ENCODE data around the gene TANK. TPM values are rescaled to one million over a fixed set of nuclear protein-coding genes. Genes with fewer than 3 reads are reported as not detected.

Gene TANK
- total and polyA plus RNA-seq, 2 of the 8 experiments (the other 6 are each of a cell fraction or from before 2014, with no cell fraction given): 7.0 to 26.1 TPM

DNA sequence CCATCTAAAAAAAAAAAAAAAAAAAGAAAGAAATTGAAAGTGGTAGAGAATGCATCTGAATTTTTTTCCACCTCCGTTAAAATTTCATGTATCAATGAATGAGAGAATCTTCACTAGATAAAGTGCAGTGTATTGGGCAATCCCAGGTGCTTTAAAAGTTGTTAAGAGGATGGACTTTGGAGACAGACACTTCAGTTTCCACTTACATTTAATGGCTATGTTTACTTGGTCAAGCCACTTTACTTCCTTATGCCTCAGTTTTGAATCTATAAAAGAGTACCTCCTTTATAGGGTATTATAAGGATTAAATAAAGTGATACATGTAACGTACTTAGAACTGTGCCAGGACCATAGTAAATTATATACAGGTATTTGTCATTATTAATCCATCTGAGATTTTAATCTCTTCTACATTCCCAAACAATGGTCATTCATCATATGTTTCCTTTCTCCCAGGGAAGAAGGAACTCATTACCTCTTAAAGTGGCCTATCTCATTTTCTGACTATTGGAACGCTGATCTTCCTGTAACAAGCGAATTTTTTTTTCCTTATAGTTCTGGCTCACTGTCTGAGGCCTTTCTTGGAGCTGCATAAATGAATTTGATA, 29.1 kb upstream of the TANK start:
- no peak overlapping the region for H3K18ac ChIP-seq (ENCODE audit: extremely low read depth, low read length)
- H3K4me1 ChIP-seq (replicated peaks in 1 of 4; ENCODE audit: control insufficient read depth in 3 of 4, insufficient read depth in 4 of 4, low read length in 3 of 4): peaks cover 0 to 7% (median 4%) of the 10 kb centered on the region in 4 experiments; a peak in 4 of 7 replicates
- ChIA-PET POLR2A (ENCODE audit: partially characterized antibody) (no interaction called here), CTCF (ENCODE audit: partially characterized antibody) (no interaction called here)
- H4K8ac ChIP-seq (ENCODE audit: extremely low read depth, insufficient read depth, low read length): no peak overlapping the region
- no peak overlapping the region for H3K23ac ChIP-seq (ENCODE audit: insufficient read length)
- no peak overlapping the region for H3K14ac ChIP-seq (ENCODE audit: insufficient read length)
- H3K56ac ChIP-seq (replicated peaks; ENCODE audit: insufficient read length, low read depth, low read length): no peak overlapping the region
- no peaks in the 10 kb centered on the region for H3K27me3 ChIP-seq (replicated peaks in 1 of 4; ENCODE audit: control insufficient read depth in 3 of 4, extremely low read depth in 1 of 4, insufficient read depth in 3 of 4, low read length in 3 of 4)
- no peak overlapping the region for H4K91ac ChIP-seq (replicated peaks; ENCODE audit: insufficient read length, low read length)
- H3K9me3 ChIP-seq (ENCODE audit: insufficient read depth in 2 of 2, low read depth in 1 of 2, low read length in 1 of 2): no peaks in the 10 kb centered on the region
- no peak overlapping the region for H2AFZ ChIP-seq (ENCODE audit: low read length)
- H4K20me1 ChIP-seq (replicated peaks in 1 of 2; ENCODE audit: control insufficient read depth in 1 of 2, insufficient read depth in 2 of 2, low read length in 2 of 2): no peaks in the 10 kb centered on the region
- H2BK12ac ChIP-seq (ENCODE audit: low read depth, low read length): no peak overlapping the region
- H2BK15ac ChIP-seq (ENCODE audit: low read length): no peak overlapping the region
- no peak overlapping the region for H2BK120ac ChIP-seq (replicated peaks; ENCODE audit: low read depth, low read length)
- no peaks in the 10 kb centered on the region for H3K36me3 ChIP-seq (ENCODE audit: control insufficient read depth in 2 of 4, insufficient read depth in 4 of 4, low read length in 3 of 4)
- no peaks in the 10 kb centered on the region for H3K23me2 ChIP-seq (ENCODE audit: low read depth, low read length)
- no peaks in the 10 kb centered on the region for H3K79me1 ChIP-seq (ENCODE audit: low read depth, low read length)
- 90% methylated on average over 4 of the region's 4 CpGs; no CpG with 5 or more reads in 1 of the 2 experiments for WGBS, 2 experiments (ENCODE audit: extremely low coverage in 1 of 2, insufficient coverage in 1 of 2, insufficient read length in 1 of 2, insufficient replicate concordance in 2 of 2, low coverage in 1 of 2, low lambda C conversion rate in 2 of 2, missing lambda C conversion rate in 1 of 2)
- no peak overlapping the region for H2BK20ac ChIP-seq (ENCODE audit: low read length)
- H3K4me2 ChIP-seq (ENCODE audit: insufficient read depth in 1 of 2, low read depth in 2 of 2, low read length in 2 of 2): no peak overlapping the region
- H3K79me2 ChIP-seq (ENCODE audit: control insufficient read depth in 1 of 2, insufficient read depth in 2 of 2, low read length in 2 of 2): no peaks in the 10 kb centered on the region
- H4K5ac ChIP-seq (ENCODE audit: insufficient read length, low read depth, low read length): no peak overlapping the region
- no peak overlapping the region for H3K9ac ChIP-seq (replicated peaks in 1 of 4; ENCODE audit: extremely low read depth in 1 of 4, low read depth in 3 of 4, low read length in 3 of 4)
- no peak overlapping the region for H3K4ac ChIP-seq (replicated peaks; ENCODE audit: insufficient read length, low read depth, low read length)
- H3K27ac ChIP-seq (ENCODE audit: low read depth, low read length): no peak overlapping the region
- H2AK5ac ChIP-seq (ENCODE audit: low read depth, low read length): no peak overlapping the region
- DNase-seq (ENCODE audit: low read depth in 1 of 2, low spot score in 2 of 2): no peak
- no peak overlapping the region for H2BK5ac ChIP-seq (ENCODE audit: low read depth, low read length)
- no peak overlapping the region for H3K4me3 ChIP-seq (ENCODE audit: extremely low read depth in 1 of 4, insufficient read depth in 2 of 4, low read depth in 3 of 4, low read length in 4 of 4)
- FAIRE-seq: no peak
- TF ChIP-seq JUND (IDR thresholded peaks at IDR 0.05; ENCODE audit: low read length) (no peak), BRCA1 (IDR thresholded peaks at IDR 0.05; ENCODE audit: low read depth, low read length) (no peak), CTBP2 (IDR thresholded peaks at IDR 0.05; ENCODE audit: borderline replicate concordance, insufficient read depth, insufficient read length, low read length) (no peak), SP2 (IDR thresholded peaks at IDR 0.05; ENCODE audit: low read length) (no peak), E2F6 (IDR thresholded peaks at IDR 0.05) (no peak), SIX5 (IDR thresholded peaks at IDR 0.05; ENCODE audit: low read depth, low read length) (no peak), KDM5A (IDR thresholded peaks at IDR 0.05; ENCODE audit: low read length) (no peak), POU5F1 (IDR thresholded peaks at IDR 0.05; ENCODE audit: low read depth, low read length) (no peak), CHD1 (IDR thresholded peaks at IDR 0.05; ENCODE audit: low read depth, low read length) (no peak), BACH1 (IDR thresholded peaks at IDR 0.05; ENCODE audit: low read length) (no peak), HDAC2 (IDR thresholded peaks at IDR 0.05; ENCODE audit: borderline replicate concordance in 1 of 2, low read depth in 2 of 2, low read length in 2 of 2) (no peak)
- TF ChIP-seq, protein P1, sequence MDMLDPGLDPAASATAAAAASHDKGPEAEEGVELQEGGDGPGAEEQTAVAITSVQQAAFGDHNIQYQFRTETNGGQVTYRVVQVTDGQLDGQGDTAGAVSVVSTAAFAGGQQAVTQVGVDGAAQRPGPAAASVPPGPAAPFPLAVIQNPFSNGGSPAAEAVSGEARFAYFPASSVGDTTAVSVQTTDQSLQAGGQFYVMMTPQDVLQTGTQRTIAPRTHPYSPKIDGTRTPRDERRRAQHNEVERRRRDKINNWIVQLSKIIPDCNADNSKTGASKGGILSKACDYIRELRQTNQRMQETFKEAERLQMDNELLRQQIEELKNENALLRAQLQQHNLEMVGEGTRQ (IDR thresholded peaks at IDR 0.05; ENCODE audit: low read length): no peak

Measured in H1 (cell line).